MCF 10A (cell line): ENCODE results near the gene CENPU. TPM values are rescaled to one million over a fixed set of nuclear protein-coding genes. Genes with fewer than 3 reads are reported as not detected.

Experiments used
- BruUV-seq: library from RNA; stranded (reverse); fragments of 400-500 nt; replicated peaks from 2 replicates; lab custom pipeline; 2021; lab: Mats Ljungman, UMichigan
- CTCF ChIA-PET: fragments of 300-600 bp; sonication (Branson Sonifier 250); formaldehyde crosslinking; extraction: SDS; loops from one replicate; lab custom pipeline; 2021; ENCODE audit warnings: antibody characterized with exemption, inconsistent platforms; lab: Yijun Ruan, JAX
- POLR2A ChIA-PET: fragments of 300-600, 350-650 bp; sonication (Branson Sonifier 250); formaldehyde crosslinking; extraction: SDS; loops from one replicate; lab custom pipeline; 2020; ENCODE audit warnings: antibody characterized with exemption, inconsistent platforms; lab: Yijun Ruan, JAX
- DNase-seq: peaks from one replicate; pipeline ENCODE4 v3.0.0-alpha.2; 2018; ENCODE audit not compliant: unreplicated experiment
- H3K27ac Mint-ChIP-seq: one replicate; pipeline ENCODE4 v1.8.0; 2022; ENCODE audit warnings: mild to moderate bottlenecking, low read depth, mixed read lengths; ENCODE audit not compliant: unreplicated experiment
- H3K27me3 Mint-ChIP-seq: one replicate; pipeline ENCODE4 v1.8.0; 2022; ENCODE audit warnings: mixed read lengths; ENCODE audit not compliant: insufficient read depth, unreplicated experiment
- H3K36me3 Mint-ChIP-seq: one replicate; pipeline ENCODE4 v1.8.0; 2022; ENCODE audit warnings: mild to moderate bottlenecking, moderate library complexity, mixed read lengths; ENCODE audit not compliant: insufficient read depth, unreplicated experiment
- H3K4me1 Mint-ChIP-seq: one replicate; pipeline ENCODE4 v1.8.0; 2022; ENCODE audit warnings: mixed read lengths; ENCODE audit not compliant: insufficient read depth, unreplicated experiment
- H3K4me3 Mint-ChIP-seq: one replicate; pipeline ENCODE4 v1.8.0; 2022; ENCODE audit warnings: mild to moderate bottlenecking, moderate library complexity, mixed read lengths; ENCODE audit not compliant: unreplicated experiment
- H3K9me3 Mint-ChIP-seq: one replicate; pipeline ENCODE4 v1.8.0; 2022; ENCODE audit warnings: mixed read lengths; ENCODE audit not compliant: unreplicated experiment
- CTCF ChIP-seq: fragments of 200-600 bp; IDR thresholded peaks from one replicate; pipeline ENCODE4 v1.8.0; 2022; ENCODE audit warnings: antibody characterized with exemption, mild to moderate bottlenecking; ENCODE audit not compliant: unreplicated experiment
- intact Hi-C: fragments of 100-400 bp; cut with micrococcal nuclease; formaldehyde crosslinking; loops from 2 replicates; pipeline ENCODE4 v1.14.1; 2022
- total RNA-seq: library from RNA; stranded (reverse); gene quantifications from 2 replicates; pipeline ENCODE4 v1.2.3, GENCODE V29; 2022

The CENPU gene
- total RNA-seq, 1 experiment from 2014 or later, result 22.3 TPM

GRCh38 chr4:184705692-184706091 is 28.2 kb downstream of the CENPU start:
- BruUV-seq, result no TSS peak

GRCh38 chr4:184702114-184702513 is 31.8 kb downstream of the CENPU start:
- H3K27ac Mint-ChIP-seq, result no peak overlapping the region
- no peaks in the 10 kb centered on the region for H3K27me3 Mint-ChIP-seq
- intact Hi-C loops, result no loop called here
- BruUV-seq, result no TSS peak
- CTCF ChIA-PET, result interaction anchor here (0.5 kb wide), 1 partner anchor 19 kb away, joined by 3 read pairs; no protein-coding TSS in a partner anchor
- POLR2A ChIA-PET, result interaction anchor here (0.9 kb wide), 1 partner anchor 29 kb away, joined by 3 read pairs; no protein-coding TSS in a partner anchor
- H3K4me1 Mint-ChIP-seq, result no peaks in the 10 kb centered on the region
- peaks cover 17% of the 10 kb centered on the region for H3K36me3 Mint-ChIP-seq
- TF ChIP-seq CTCF, result no peak
- DNase-seq, result no peak
- H3K9me3 Mint-ChIP-seq, result no peaks in the 10 kb centered on the region
- H3K4me3 Mint-ChIP-seq, result no peak overlapping the region

More at GRCh38 chr4:184705692-184706091, 28.2 kb downstream of the CENPU start:
- H3K36me3 Mint-ChIP-seq, result peaks cover 29% of the 10 kb centered on the region
- ChIA-PET POLR2A (interaction anchor here (0.6 to 0.9 kb wide), 2 partner anchors 9 to 29 kb away, joined by 3 read pairs; no protein-coding TSS in a partner anchor), CTCF (no interaction called here)
- no peak overlapping the region for H3K4me3 Mint-ChIP-seq
- H3K27ac Mint-ChIP-seq, result no peak overlapping the region
- H3K4me1 Mint-ChIP-seq, result no peaks in the 10 kb centered on the region
- no peaks in the 10 kb centered on the region for H3K9me3 Mint-ChIP-seq
- intact Hi-C loops, result no loop called here
- TF ChIP-seq CTCF, result no peak
- DNase-seq, result no peak
- no peaks in the 10 kb centered on the region for H3K27me3 Mint-ChIP-seq

- ChIA-PET POLR2A (interaction anchor here (1.4 to 1.6 kb wide), 2 partner anchors 9 to 16 kb away, joined by 3 to 6 read pairs; no protein-coding TSS in a partner anchor), CTCF (no interaction called here)
- no peak for DNase-seq
- peaks cover 10% of the 10 kb centered on the region for H3K4me1 Mint-ChIP-seq
- no peak for TF ChIP-seq CTCF
- no peak overlapping the region for H3K4me3 Mint-ChIP-seq
- H3K36me3 Mint-ChIP-seq, result peaks cover 28% of the 10 kb centered on the region
- no peaks in the 10 kb centered on the region for H3K27me3 Mint-ChIP-seq
- BruUV-seq, result no TSS peak
- H3K27ac Mint-ChIP-seq, result no peak overlapping the region
- intact Hi-C loops, result no loop called here
- no peaks in the 10 kb centered on the region for H3K9me3 Mint-ChIP-seq
Measured at GRCh38 chr4:184699941-184700340, 34.0 kb downstream of the CENPU start.

DNA sequence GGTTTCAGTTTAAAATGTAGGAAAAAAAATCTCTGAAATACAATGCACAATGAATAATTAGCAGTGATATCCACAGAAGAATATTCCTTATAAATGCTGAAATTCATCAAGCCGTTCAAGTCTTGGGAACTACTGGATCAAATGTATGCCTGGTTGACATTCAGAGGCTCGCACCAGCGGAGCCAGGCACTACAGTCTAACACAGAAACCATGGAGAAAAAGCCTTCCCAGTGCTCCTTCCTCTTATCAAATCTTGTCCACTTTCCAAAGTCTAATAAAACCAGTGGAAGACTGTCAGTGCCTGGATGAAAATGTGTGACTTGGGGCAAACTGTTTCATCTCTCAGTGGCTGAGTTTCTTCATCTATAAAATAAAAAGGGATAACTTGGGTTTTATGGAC is 35.9 kb downstream of the CENPU start:
- DNase-seq, result no peak
- Mint-ChIP-seq H3K27ac (no peak overlapping the region), H3K9me3 (no peaks in the 10 kb centered on the region), H3K4me1 (peaks cover 10% of the 10 kb centered on the region), H3K4me3 (no peak overlapping the region), H3K27me3 (no peaks in the 10 kb centered on the region), H3K36me3 (peaks cover 47% of the 10 kb centered on the region)
- no peak for TF ChIP-seq CTCF
- CTCF ChIA-PET, result interaction anchor here (0.7 to 1.4 kb wide), 2 partner anchors 21 to 47 kb away, joined by 3 to 8 read pairs; no protein-coding TSS in a partner anchor
- POLR2A ChIA-PET, result interaction anchor here (0.6 to 2.7 kb wide), 3 partner anchors 10 to 363 kb away, joined by 3 to 13 read pairs (median 4); partner anchors contain the start of gene CENPU
- no TSS peak for BruUV-seq
- intact Hi-C loops, result no loop called here
